ENCODE results near the gene FRAT1.
A peak's percentile ranks its signal among the peaks of the same experiment; 100 is the strongest.
"Not testable (repeated sequence)": the region's sequence is repeated elsewhere in the genome, so short reads cannot be mapped to it uniquely, and the experiment has no call there.

Gene FRAT1

DNA sequence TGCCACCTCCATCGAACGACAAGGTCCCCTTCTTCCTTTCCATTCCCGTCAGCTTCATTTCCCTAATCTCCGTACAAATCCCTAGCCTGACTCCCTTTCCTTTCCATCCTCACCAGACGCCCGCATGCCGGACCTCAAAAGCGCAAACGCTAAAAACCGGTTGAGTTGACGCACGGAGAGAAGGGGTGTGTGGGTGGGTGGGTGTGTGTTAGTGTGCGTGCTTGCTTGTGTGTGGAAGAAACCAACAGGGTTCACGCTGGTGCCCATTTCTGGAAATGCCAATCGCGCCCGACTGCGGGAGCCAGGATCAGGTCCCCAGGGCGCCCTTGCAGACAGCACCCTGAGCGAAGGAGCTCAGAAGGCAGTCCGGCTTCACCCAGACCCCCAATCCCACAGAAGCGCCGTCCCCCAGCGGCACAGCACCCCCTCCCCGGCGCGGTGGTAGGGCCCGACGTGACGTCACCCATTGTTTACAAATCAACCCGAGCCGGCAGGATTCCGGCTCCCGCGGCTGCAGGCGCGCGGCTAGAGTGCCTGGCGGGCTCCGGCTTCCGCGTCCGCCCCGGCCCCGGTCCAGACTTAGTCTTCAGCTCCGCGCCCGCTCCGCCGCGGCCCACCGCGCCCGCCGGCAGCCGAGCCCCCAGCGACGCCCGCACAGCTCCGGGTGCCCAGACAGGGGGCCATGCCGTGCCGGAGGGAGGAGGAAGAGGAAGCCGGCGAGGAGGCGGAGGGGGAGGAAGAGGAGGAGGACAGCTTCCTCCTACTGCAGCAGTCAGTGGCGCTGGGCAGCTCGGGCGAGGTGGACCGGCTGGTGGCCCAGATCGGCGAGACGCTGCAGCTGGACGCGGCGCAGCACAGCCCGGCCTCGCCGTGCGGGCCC is at the start of gene FRAT1:
Gene FRAT1, plus strand, starts transcription at position 500 of the 880 bp plus-strand sequence. Its CDS starts 183 bp downstream, at position 683.
- peak; percentile 79 to 90 for DNase-seq

DNA sequence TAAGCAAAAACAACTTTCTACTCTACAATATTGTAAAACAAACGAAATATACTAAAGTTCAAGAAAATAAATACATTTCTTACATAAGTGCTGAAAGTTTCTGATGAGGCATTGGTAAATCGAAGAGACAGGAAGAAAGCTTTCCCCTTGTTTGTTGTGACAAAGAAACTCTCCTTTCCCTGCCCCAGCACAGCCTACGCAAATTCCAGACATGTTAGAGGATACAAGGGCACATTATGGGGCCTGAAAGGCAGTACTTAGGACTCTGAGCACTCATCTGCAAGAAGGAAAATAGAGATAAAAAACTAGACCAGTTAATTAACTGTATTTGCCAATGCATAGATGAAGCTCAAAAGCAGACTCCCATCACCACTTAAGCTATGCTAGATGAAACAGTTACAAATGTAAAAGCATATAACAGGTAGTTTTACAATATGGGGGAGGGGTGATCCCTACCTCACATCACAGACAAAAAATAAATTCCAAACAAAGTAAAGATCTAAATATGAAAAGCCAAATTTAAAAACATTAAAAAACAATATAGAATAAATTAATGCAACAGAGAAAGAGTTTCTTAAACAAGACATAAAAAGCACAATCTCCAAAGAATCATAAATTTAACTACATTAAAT is 48.4 kb upstream of the FRAT1 start:
- no peak for DNase-seq

DNA sequence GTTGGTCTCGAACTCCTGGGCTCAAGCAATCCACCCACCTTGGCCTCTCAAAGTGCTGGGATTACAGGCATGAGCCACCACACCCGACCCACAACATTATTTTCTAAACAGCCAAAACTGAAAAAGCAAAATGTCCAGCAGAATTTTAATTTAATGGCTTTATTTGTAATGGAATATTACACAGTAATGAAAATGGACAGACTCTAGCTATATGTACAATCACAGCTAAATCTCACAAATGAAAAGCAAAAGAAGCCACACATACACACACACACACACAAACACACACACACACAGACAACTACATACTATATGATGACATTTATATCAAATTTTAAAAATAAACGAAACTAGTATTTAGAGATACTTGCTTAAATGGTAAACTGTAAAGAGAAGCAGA is 45.4 kb upstream of the FRAT1 start:
- DNase-seq: no peak

- DNase-seq: no peak
These were observed 44.2 kb upstream of the FRAT1 start for GRCh38 chr10:97274828-97275227.

- no peak for DNase-seq
These were observed 41.5 kb upstream of the FRAT1 start for GRCh38 chr10:97277551-97277950.

DNA sequence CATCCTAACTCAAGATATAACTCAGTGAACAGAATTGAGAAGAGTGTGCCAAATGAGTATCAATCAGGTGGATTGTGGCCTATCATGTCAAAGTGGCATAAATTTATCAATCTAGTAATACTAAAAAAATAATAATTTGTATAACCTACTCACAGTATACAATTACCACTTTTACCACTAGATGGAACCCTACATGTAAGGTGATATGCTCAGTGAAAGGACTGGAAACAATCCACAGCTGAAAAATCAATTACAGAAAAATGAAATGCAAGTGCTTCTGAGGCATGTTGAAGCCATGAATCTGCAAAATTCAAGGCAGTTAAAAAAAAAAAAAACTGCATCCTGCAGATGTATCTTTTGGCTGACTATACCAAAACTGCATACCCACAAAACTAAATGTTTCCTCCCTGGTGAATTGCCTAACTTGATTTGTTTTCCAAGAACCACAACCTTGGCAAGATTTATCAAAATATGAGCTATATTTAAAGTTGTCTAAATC is 40.5 kb upstream of the FRAT1 start:
- DNase-seq: peak; percentile 55 to 75

DNA sequence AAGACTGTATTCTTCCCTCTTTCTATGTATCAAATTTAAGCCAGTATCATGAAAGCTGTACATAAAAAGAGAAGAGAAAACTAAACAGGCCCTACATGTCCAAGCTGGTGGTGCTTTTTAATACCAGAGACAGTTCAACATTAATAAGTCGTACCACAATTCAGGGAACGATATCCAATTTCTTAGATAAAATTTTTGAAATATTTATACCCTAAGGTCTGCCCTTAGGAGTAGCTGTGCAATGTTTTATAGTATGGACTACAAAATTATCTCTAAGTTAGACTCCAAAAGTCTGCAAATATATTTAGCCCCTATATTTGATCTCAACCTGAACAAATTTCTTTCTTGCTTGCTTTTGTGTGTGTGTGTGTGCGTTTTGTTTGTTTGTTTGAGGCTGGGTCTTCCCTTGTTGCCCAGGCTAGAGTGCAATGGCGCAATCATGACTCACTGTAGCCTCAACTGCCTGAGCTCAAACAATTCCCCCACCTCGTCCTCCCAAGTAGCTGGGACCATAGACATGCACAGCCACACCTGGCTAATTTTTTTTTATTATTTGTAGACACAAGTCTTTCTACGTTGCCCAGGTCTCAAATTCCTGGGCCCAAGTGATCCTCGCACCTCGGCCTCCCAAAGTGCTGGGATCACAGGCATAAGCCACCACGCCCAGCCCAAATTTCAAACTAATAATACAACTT is 39.8 kb upstream of the FRAT1 start:
- DNase-seq: peak; percentile 24 to 25

- no peak for DNase-seq
These were observed 38.3 kb upstream of the FRAT1 start for GRCh38 chr10:97280783-97281182.

DNA sequence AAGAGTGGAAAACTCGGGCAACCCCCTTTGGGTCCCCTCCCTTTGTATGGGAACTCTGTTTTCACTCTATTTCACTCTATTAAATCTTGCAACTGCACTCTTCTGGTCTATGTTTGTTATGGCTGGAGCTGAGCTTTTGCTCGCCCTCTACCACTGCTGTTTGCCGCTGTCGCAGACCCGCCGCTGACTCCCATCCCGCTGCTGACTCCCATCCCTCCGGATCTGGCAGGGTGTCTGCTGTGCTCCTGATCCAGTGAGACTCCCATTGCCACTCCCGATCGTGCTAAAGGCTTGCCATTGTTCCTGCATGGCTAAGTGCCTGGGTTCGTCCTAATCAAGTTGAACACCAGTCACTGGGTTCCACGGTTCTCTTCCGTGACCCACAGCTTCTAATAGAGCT is 29.0 kb upstream of the FRAT1 start:
- not testable (repeated sequence) for DNase-seq

DNA sequence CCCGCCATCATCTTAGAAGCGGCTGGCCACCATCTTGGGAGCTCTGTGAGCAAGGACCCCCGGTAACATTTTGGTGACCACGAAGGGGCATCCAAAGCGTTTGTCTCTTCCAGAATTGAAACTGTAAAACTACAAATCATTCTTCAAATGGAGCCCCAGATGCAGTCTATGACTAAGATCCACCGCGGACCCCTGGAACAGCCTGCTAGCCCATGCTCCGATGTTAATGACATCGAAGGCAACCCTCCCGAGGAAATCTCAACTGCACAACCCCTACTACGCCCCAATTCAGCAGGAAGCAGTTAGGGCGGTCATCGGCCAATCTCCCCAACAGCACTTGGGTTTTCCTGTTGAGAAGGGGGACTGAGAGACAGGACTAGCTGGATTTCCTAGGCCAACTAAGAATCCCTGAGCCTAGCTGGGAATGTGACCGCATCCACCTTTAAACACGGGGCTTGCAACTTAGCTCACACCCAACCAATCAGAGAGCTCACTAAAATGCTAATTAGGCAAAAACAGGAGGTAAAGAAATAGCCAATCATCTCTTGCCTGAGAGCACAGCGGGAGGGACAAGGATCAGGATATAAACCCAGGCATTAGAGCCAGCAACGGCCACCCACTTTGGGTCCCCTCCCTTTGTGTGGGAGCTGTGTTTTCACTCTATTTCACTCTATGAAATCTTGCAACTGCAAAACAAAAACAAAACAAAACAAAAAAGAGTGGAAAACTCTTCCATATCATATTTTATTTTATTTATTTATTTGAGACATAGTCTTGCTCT is 28.3 kb upstream of the FRAT1 start:
- not testable (repeated sequence) for DNase-seq

DNA sequence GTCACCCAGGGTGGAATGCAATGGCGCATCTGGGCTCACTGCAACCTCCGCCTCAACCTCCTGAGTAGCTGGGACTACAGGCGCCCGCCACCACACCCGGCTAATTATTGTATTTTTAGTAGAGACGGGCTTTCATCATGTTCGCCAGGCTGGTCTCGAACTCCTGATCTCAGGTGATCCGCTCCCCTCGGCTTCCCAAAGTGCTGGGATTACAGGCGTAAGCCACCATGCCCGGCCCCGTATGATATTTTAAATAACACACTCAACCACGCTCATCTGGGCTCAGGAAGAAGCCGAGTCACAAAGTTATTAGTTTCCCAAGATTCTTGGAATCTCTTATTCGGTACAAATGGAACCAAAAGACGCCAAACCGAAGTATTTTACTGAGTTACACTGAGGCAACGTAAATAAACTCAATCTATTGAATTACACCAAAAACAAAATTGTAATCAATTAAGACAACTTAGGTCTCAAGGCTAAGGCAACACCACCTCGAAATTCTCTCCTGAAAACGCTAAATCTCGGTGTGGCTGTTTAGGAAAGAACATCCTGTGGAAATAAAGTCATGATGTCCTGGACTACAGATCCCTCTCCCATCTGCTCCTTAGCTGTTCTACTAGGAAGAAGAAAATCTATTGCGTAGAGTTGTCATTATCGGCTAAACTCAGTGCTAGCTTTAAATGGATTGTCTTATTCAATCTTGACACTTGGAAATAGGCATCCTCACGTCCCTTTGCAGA is 27.5 kb upstream of the FRAT1 start:
- no peak for DNase-seq

- peak; percentile 99 for DNase-seq
These were observed 26.8 kb upstream of the FRAT1 start, which contains the start of gene ARHGAP19 for GRCh38 chr10:97292097-97292861. Gene ARHGAP19 (minus strand): TSS chr10:97292637. CDS start chr10:97292627, 10 bp downstream.

DNA sequence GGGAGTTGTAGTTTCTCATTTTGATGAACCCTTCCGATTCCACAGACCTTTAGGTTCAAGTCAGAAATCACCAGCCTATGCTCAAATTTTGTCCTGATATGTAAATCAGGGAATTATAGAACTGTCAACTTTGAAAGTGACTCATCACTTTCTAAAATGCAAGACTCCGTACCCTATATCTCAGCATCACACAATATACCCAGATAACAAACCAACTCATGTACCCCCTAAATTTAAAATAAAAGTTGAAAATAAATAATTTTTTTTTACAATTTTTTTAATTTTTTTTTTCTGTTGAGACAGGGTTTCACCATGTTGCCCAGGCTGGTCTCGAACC is 26.2 kb upstream of the FRAT1 start:
- no peak for DNase-seq

- DNase-seq: no peak
These were observed 21.4 kb upstream of the FRAT1 start for GRCh38 chr10:97297556-97298222.

DNA sequence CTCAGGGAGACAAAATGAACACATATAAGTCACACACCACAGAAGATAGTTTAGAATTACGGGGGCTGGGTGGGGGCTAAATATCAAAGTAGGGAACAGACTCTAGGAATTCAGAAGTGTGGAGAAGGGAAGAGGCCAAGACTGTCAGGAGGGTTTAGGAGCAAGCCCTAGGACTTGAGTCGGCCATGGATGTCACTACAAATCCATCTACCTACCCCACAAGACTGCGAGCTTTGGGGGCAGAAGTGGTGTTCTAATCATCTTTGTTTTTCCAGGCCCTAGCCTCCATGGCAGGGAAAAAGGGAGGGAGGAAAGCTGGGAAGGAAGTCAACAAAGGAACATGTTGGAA is 20.9 kb upstream of the FRAT1 start:
- no peak for DNase-seq

DNA sequence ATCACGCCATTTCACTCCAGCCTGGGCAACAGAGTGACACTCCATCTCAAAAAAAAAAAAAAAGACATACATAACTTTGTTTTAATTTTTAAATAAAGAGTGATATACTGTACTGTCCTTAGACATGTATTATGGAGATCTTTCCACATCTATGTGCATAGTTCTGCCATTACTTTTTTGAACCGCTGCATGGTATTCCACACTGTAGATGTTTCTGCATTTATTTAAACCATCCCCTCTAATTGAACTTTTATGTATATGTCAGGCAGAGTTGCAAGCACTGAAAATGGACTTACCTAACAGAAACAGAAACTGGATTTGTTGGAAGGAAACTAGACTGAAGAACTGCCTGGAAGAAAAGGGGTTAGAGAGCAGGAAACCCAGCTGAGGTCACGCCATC is 18.1 kb upstream of the FRAT1 start:
- no peak for DNase-seq

DNA sequence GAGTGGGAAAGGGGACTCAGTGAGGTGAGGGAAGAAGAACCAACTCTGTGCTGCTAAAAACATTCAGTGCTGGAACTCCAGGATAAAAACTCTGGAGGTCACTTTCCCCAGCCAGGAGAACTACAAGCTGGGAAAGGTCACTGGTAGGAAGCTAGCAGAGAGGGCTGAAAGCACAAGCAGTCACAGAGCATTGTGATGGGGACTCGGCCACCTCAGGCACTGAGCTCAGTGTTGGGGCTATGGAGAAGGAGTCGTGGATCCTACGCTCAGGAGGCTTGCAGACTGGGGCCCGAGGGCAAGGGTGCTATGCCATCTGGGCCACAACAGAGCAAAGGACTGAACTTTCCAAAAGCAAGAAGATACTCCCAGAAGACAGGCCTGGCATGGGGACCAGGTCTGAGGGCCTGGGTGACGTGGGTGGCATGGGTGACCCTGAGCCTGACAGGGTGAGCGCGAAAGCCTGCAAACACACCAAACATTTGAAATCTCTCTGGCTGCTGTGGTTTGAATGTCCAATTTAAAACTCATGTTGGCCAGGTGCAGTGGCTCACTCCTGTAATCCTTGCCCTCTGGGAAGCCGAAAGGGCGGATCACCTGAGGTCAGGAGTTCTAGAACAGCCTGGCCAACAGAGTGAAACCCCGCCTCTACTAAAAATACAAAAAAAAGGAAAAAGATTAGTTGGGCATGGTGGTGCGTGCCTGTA is 16.8 kb upstream of the FRAT1 start:
- DNase-seq: no peak

DNA sequence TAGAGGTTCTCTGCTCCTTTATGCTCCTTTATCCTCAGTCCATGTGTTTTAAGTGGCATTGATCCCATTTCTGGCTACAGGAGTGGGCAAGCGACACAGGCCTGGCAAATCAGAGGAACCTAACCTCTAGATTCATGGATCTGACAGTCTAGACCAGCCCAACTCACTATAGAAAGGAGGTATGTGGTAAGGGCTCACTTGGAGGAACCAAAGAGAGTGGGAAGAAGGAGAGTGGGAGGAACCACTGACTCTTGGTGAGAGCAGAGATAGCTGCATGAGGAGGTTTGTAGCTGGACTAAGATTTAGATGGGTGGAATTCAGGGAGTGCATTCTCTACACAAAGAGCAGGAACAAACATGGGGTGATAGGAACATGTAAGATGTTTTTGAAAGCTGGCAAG is 11.6 kb upstream of the FRAT1 start:
- peak; percentile 69 to 72 for DNase-seq

DNA sequence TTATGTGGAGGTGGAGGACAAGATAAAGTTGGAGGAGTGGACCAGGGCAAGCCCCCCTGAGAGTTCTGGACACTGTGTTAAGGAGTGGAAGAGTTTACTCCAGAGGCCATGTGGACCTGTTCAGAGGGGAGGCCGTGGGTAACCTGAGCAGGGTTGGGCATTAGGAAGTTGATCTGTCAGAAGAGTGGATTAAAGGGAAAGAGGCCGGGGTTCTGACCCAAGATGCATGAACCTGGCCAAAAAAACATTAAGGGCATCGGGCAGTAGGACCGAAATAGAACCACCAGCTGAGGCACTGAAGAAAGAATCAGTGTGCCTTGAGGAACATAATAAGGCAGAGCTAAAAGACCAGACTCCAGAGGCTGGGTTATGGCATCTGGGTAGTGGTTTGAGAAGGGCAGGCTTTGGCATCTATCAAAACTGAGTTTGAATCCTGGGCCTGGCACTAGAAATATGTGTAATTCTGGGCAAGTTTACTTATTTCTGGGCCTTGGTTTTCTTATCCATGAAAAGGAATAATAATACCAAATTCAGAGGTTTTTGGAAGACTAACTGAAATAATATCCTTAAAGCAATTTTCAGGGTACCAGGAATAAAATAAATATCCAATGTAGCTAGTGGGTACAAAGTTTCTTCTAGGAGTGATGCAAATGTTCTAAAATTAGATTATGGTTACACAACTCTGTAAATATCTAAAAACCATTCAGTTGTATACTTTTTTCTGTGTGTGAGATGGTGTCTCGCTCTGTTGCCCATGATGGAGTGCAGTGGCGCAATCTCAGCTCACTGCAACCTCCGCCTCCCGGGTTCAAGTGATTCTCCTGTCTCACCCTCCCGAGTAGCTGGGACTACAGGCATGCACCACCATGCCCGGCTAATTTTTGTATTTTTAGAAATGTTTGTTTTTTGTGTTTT is 10.9 kb upstream of the FRAT1 start:
- DNase-seq: no peak
